ENCODE results near the gene ZBED2. TPM values are rescaled to one million over a fixed set of nuclear protein-coding genes. Genes with fewer than 3 reads are reported as not detected.

ZBED2 gene
- total and polyA plus RNA-seq, 2 of the 8 experiments (the other 6 are each of a cell fraction or from before 2014, with no cell fraction given): not detected

- Histone ChIP-seq H4K5ac (ENCODE audit: insufficient read length, low read depth, low read length) (no peak overlapping the region), H2BK20ac (ENCODE audit: low read length) (no peak overlapping the region), H3K9me3 (ENCODE audit: insufficient read depth in 2 of 2, low read depth in 1 of 2, low read length in 1 of 2) (peaks cover 4 to 7% of the 10 kb centered on the region in 2 experiments; a peak in 2 of 4 replicates), H3K23ac (ENCODE audit: insufficient read length) (no peak overlapping the region), H3K9ac (replicated peaks in 1 of 4; ENCODE audit: extremely low read depth in 1 of 4, low read depth in 3 of 4, low read length in 3 of 4) (no peak overlapping the region), H3K4me1 (replicated peaks in 1 of 4; ENCODE audit: control insufficient read depth in 3 of 4, insufficient read depth in 4 of 4, low read length in 3 of 4) (no peaks in the 10 kb centered on the region), H2AFZ (ENCODE audit: low read length) (no peak overlapping the region), H3K79me2 (ENCODE audit: control insufficient read depth in 1 of 2, insufficient read depth in 2 of 2, low read length in 2 of 2) (no peaks in the 10 kb centered on the region), H2BK5ac (ENCODE audit: low read depth, low read length) (no peak overlapping the region), H3K18ac (ENCODE audit: extremely low read depth, low read length) (no peak overlapping the region), H3K4me2 (ENCODE audit: insufficient read depth in 1 of 2, low read depth in 2 of 2, low read length in 2 of 2) (no peak overlapping the region), H3K14ac (ENCODE audit: insufficient read length) (no peak overlapping the region), H3K56ac (replicated peaks; ENCODE audit: insufficient read length, low read depth, low read length) (no peak overlapping the region), H2BK15ac (ENCODE audit: low read length) (no peak overlapping the region), H3K36me3 (ENCODE audit: control insufficient read depth in 2 of 4, insufficient read depth in 4 of 4, low read length in 3 of 4) (no peaks in the 10 kb centered on the region), H2BK120ac (replicated peaks; ENCODE audit: low read depth, low read length) (no peak overlapping the region), H4K8ac (ENCODE audit: extremely low read depth, insufficient read depth, low read length) (no peak overlapping the region), H2BK12ac (ENCODE audit: low read depth, low read length) (no peak overlapping the region), H3K79me1 (ENCODE audit: low read depth, low read length) (no peaks in the 10 kb centered on the region), H3K4ac (replicated peaks; ENCODE audit: insufficient read length, low read depth, low read length) (no peak overlapping the region), H3K27me3 (replicated peaks in 1 of 4; ENCODE audit: control insufficient read depth in 3 of 4, extremely low read depth in 1 of 4, insufficient read depth in 3 of 4, low read length in 3 of 4) (no peaks in the 10 kb centered on the region), H4K91ac (replicated peaks; ENCODE audit: insufficient read length, low read length) (no peak overlapping the region), H2AK5ac (ENCODE audit: low read depth, low read length) (no peak overlapping the region), H4K20me1 (replicated peaks in 1 of 2; ENCODE audit: control insufficient read depth in 1 of 2, insufficient read depth in 2 of 2, low read length in 2 of 2) (no peaks in the 10 kb centered on the region), H3K27ac (ENCODE audit: low read depth, low read length) (no peak overlapping the region), H3K23me2 (ENCODE audit: low read depth, low read length) (no peaks in the 10 kb centered on the region), H3K4me3 (ENCODE audit: extremely low read depth in 1 of 4, insufficient read depth in 2 of 4, low read depth in 3 of 4, low read length in 4 of 4) (no peak overlapping the region)
- ChIA-PET POLR2A (ENCODE audit: partially characterized antibody) (no interaction called here), CTCF (ENCODE audit: partially characterized antibody) (interaction anchor here (0.7 kb wide), 1 partner anchor 254 kb away, joined by 3 read pairs; no protein-coding TSS in a partner anchor)
- no peak for DNase-seq (ENCODE audit: low read depth in 1 of 2, low spot score in 2 of 2)
- WGBS, 2 experiments (ENCODE audit: extremely low coverage in 1 of 2, insufficient coverage in 1 of 2, insufficient read length in 1 of 2, insufficient replicate concordance in 2 of 2, low coverage in 1 of 2, low lambda C conversion rate in 2 of 2, missing lambda C conversion rate in 1 of 2): 90% methylated on average over 1 of the region's 1 CpG; no CpG with 5 or more reads in 1 of the 2 experiments
- FAIRE-seq: no peak
- TF ChIP-seq TCF12 (IDR thresholded peaks at IDR 0.05; ENCODE audit: low read depth, low read length) (no peak), HDAC6 (IDR thresholded peaks at IDR 0.05; ENCODE audit: low read depth, low read length) (no peak), RFX5 (IDR thresholded peaks at IDR 0.05; ENCODE audit: borderline replicate concordance, low read depth, low read length) (no peak), POU5F1 (IDR thresholded peaks at IDR 0.05; ENCODE audit: low read depth, low read length) (no peak), TAF1 (IDR thresholded peaks at IDR 0.05; ENCODE audit: low read depth, low read length) (no peak), EGR1 (IDR thresholded peaks at IDR 0.05; ENCODE audit: borderline replicate concordance, low read depth, low read length) (no peak), ATF2 (IDR thresholded peaks at IDR 0.05; ENCODE audit: low read length) (no peak), BRCA1 (IDR thresholded peaks at IDR 0.05; ENCODE audit: low read depth, low read length) (no peak), FOSL1 (IDR thresholded peaks at IDR 0.05; ENCODE audit: insufficient read depth, low read depth, low read length) (no peak), NANOG (IDR thresholded peaks at IDR 0.05; ENCODE audit: insufficient read depth, low read depth, low read length, poor library complexity, severe bottlenecking) (no peak), PHF8 (conservative IDR thresholded peaks at IDR 0.05; ENCODE audit: low read depth, low read length) (no peak), RBBP5 (IDR thresholded peaks at IDR 0.05; ENCODE audit: borderline replicate concordance, low read depth, low read length) (no peak), JUN (IDR thresholded peaks at IDR 0.05; ENCODE audit: low read depth, low read length) (no peak)
Measured at GRCh38 chr3:111585217-111585616, 9.9 kb downstream of the ZBED2 start.

All from H1 (cell line).